Calu3 (cell line): ENCODE data around the gene GPAM. TPM values are rescaled to one million over a fixed set of nuclear protein-coding genes. Genes with fewer than 3 reads are reported as not detected.
A peak's percentile ranks its signal among the peaks of the same experiment; 100 is the strongest.

Experiments used
- Bru-seq: library from RNA; stranded (reverse); fragments of 400-500 nt; gene quantifications from one replicate; lab custom pipeline; 2021; lab: Mats Ljungman, UMichigan
- BruChase-seq, 2 experiments: library from RNA; stranded (reverse); fragments of 400-500 nt; gene quantifications; one replicate each; lab custom pipeline; 2021; lab: Mats Ljungman, UMichigan
- BruUV-seq: library from RNA; stranded (reverse); fragments of 400-500 nt; replicated peaks from 2 replicates; lab custom pipeline; 2021; lab: Mats Ljungman, UMichigan
- CTCF ChIA-PET: fragments of 300-600 bp; sonication (Branson Sonifier 250); formaldehyde crosslinking; loops from one replicate; lab custom pipeline; 2022; ENCODE audit warnings: antibody characterized with exemption; lab: Charles Lee
- DNase-seq: peaks from one replicate; pipeline ENCODE4 v3.0.0; 2022
- H3K27ac Mint-ChIP-seq: one replicate; pipeline ENCODE4 v1.8.0; 2022; ENCODE audit warnings: mixed read lengths; ENCODE audit not compliant: unreplicated experiment
- H3K27me3 Mint-ChIP-seq: one replicate; pipeline ENCODE4 v1.8.0; 2022; ENCODE audit warnings: mixed read lengths; ENCODE audit not compliant: unreplicated experiment
- H3K36me3 Mint-ChIP-seq: one replicate; pipeline ENCODE4 v1.8.0; 2022; ENCODE audit warnings: mild to moderate bottlenecking, moderate library complexity, mixed read lengths; ENCODE audit not compliant: insufficient read depth, unreplicated experiment
- H3K4me1 Mint-ChIP-seq: one replicate; pipeline ENCODE4 v1.8.0; 2022; ENCODE audit warnings: mild to moderate bottlenecking, low read depth, mixed read lengths; ENCODE audit not compliant: unreplicated experiment
- H3K4me3 Mint-ChIP-seq: one replicate; pipeline ENCODE4 v1.8.0; 2022; ENCODE audit warnings: mild to moderate bottlenecking, low read depth, moderate library complexity, mixed read lengths; ENCODE audit not compliant: unreplicated experiment
- H3K9me3 Mint-ChIP-seq: one replicate; pipeline ENCODE4 v1.8.0; 2022; ENCODE audit warnings: low read depth, mixed read lengths; ENCODE audit not compliant: unreplicated experiment
- intact Hi-C: fragments of 100-400 bp; cut with micrococcal nuclease; formaldehyde crosslinking; loops from one replicate; pipeline ENCODE4 v1.10.0; 2022; ENCODE audit not compliant: unreplicated experiment
- long read RNA-seq: library from polyadenylated mRNA; stranded (forward); transcript quantifications from one replicate; pipeline ENCODE4 v2.0.0, GENCODE V29; 2022
- total RNA-seq: library from RNA; stranded (reverse); gene quantifications from 2 replicates; pipeline ENCODE4 v1.2.3, GENCODE V29; 2022
- TF ChIP-seq, protein P1 (sequence below): fragments of 200-600 bp; IDR thresholded peaks from one replicate; pipeline ENCODE4 v1.8.0; 2022; ENCODE audit warnings: antibody characterized with exemption; ENCODE audit not compliant: unreplicated experiment

The GPAM gene, protein sequence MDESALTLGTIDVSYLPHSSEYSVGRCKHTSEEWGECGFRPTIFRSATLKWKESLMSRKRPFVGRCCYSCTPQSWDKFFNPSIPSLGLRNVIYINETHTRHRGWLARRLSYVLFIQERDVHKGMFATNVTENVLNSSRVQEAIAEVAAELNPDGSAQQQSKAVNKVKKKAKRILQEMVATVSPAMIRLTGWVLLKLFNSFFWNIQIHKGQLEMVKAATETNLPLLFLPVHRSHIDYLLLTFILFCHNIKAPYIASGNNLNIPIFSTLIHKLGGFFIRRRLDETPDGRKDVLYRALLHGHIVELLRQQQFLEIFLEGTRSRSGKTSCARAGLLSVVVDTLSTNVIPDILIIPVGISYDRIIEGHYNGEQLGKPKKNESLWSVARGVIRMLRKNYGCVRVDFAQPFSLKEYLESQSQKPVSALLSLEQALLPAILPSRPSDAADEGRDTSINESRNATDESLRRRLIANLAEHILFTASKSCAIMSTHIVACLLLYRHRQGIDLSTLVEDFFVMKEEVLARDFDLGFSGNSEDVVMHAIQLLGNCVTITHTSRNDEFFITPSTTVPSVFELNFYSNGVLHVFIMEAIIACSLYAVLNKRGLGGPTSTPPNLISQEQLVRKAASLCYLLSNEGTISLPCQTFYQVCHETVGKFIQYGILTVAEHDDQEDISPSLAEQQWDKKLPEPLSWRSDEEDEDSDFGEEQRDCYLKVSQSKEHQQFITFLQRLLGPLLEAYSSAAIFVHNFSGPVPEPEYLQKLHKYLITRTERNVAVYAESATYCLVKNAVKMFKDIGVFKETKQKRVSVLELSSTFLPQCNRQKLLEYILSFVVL
- total RNA-seq, result 6.5 and 7.5 TPM in 2 replicates
- percentile 55 among the genes with signal in this experiment for Bru-seq, nascent RNA
- percentile 59 among the genes with signal in this experiment for BruChase-seq, experiment 1, labeled RNA remaining after a 6-hour chase
- BruChase-seq, experiment 2, labeled RNA remaining after a 2-hour chase, result percentile 52 among the genes with signal in this experiment
- long read RNA-seq, full-length matches to known transcripts, result 1 of 5 reads
- long read RNA-seq, partial matches to known transcripts, result 2 of 5 reads
- long read RNA-seq, other reads (novel, unspliced or antisense), result 2 of 5 reads

DNA sequence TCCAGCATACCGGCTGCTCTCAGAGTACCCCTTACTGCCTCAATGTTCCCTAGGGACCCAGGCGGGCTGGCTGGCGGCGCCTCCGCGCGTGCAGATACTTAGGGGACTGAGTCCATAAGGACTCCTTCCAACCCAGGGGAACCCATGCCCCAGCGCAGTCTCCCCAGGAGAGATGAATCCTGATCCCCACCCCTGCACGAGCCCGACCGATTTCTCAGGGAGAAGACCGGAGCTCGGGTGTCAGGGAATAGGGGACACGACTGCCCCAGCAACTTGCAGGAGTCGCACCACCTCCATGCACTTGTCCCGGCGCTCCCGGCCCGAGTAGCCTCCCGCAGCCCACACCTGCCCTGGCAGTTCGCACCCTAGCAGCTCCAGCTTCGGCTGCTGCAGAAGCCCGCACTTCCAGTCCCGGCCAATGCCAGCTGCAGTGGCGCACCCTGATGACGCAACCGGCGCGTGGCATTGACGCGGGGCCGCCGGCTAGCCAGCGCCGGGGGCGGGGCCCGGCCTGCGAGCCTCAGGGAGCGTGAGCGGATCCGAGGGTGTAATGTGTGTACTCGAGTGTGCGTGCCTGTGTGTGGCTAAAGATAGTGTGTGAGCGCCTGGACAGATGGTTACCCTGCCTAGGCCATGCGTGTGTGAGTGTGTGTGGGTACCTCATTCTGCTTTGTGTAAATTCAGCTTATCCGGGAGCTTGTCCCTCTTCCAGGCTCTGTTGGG lies at the start of gene GPAM:
Gene GPAM (minus strand): TSS at position 437 of the 723 bp plus-strand sequence. CDS start 1,981 bp downstream, outside the sequence.
- no peaks in the 10 kb centered on the region for H3K27me3 Mint-ChIP-seq
- H3K27ac Mint-ChIP-seq, result peak within 1 kb of the TSS; percentile 93
- peak within 1 kb of the TSS; percentile 97 for H3K4me3 Mint-ChIP-seq
- no TSS peak for BruUV-seq
- peaks cover 4% of the 10 kb centered on the region for H3K9me3 Mint-ChIP-seq
- H3K4me1 Mint-ChIP-seq, result peaks cover 10% of the 10 kb centered on the region
- DNase-seq, result peak; percentile 95
- CTCF ChIA-PET, result no interaction called here
- H3K36me3 Mint-ChIP-seq, result peaks cover 16% of the 10 kb centered on the region
- TF ChIP-seq, protein P1, sequence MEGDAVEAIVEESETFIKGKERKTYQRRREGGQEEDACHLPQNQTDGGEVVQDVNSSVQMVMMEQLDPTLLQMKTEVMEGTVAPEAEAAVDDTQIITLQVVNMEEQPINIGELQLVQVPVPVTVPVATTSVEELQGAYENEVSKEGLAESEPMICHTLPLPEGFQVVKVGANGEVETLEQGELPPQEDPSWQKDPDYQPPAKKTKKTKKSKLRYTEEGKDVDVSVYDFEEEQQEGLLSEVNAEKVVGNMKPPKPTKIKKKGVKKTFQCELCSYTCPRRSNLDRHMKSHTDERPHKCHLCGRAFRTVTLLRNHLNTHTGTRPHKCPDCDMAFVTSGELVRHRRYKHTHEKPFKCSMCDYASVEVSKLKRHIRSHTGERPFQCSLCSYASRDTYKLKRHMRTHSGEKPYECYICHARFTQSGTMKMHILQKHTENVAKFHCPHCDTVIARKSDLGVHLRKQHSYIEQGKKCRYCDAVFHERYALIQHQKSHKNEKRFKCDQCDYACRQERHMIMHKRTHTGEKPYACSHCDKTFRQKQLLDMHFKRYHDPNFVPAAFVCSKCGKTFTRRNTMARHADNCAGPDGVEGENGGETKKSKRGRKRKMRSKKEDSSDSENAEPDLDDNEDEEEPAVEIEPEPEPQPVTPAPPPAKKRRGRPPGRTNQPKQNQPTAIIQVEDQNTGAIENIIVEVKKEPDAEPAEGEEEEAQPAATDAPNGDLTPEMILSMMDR, result no peak
- intact Hi-C loops, result loop anchor here (5.0 kb wide), 2 partner anchors 124 to 254 kb away; no protein-coding TSS in a partner anchor

DNA sequence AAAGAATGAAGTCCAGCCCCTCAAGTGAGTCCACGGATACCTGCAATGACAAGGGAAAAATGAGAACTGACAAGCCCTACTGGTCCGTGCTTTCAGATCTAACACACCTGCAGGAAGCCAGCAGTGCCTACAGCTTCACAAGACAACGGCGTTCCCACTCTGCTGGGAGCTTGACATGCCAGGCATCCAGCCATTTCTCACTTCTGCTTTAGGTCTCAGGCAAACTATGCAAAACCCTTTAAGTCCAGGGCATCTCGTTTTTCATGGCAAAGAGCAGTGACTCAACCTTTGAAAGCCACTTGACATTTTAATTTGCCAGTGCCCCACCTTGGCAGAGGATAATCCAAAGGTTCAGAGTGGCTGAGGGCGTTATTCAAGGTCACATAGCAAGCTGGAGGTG lies 49.1 kb upstream of the GPAM start:
- TF ChIP-seq, protein P1, result no peak
- no peaks in the 10 kb centered on the region for H3K9me3 Mint-ChIP-seq
- H3K27me3 Mint-ChIP-seq, result peaks cover 33% of the 10 kb centered on the region
- BruUV-seq, result no TSS peak
- peaks cover 8% of the 10 kb centered on the region for H3K4me1 Mint-ChIP-seq
- H3K27ac Mint-ChIP-seq, result no peak overlapping the region
- no peak for DNase-seq
- H3K36me3 Mint-ChIP-seq, result no peaks in the 10 kb centered on the region
- CTCF ChIA-PET, result interaction anchor here (0.6 kb wide), 1 partner anchor 95 kb away, joined by 3 read pairs; no protein-coding TSS in a partner anchor
- H3K4me3 Mint-ChIP-seq, result no peak overlapping the region
- intact Hi-C loops, result no loop called here

DNA sequence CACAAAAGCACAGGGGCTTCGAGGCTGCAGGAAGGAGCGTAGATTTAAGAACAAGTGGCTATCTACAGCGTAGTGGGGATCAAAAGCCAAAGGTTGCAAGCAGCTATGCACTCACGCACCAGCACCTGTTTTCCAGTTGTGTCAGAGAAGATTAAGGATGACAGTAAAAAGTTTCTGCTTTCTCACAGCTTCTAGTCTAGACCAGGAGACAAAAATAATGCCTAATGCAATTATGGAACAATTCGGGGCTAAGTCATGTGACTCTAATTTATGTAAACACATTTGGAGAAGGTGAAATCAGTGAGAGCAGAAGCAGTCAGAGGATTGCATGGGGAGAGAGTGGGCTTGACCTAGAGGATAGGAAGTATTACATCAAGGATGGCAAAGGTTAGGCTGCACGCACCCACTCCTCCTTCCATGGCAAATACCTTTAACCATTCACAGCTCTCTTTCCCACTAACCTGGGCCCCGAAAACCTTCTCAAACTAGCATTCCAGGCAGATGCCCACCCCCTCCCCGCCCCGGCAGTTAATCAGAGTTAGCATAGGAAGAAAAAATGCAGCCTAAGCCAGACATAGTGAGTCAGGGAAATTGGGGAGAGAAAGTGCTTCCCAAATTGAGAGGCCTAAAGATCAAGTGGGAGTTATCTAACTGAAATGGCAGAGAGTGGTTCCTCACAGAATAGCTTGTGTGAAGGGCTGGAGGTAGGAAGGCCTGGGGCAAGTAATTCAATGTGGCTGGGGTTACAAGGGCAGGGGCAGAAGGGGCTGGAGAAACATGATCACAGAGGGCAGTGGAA lies 48.2 kb upstream of the GPAM start:
- BruUV-seq, result no TSS peak
- CTCF ChIA-PET, result no interaction called here
- H3K36me3 Mint-ChIP-seq, result no peaks in the 10 kb centered on the region
- no peaks in the 10 kb centered on the region for H3K9me3 Mint-ChIP-seq
- H3K27ac Mint-ChIP-seq, result no peak overlapping the region
- H3K4me3 Mint-ChIP-seq, result no peak overlapping the region
- DNase-seq, result no peak
- H3K4me1 Mint-ChIP-seq, result peaks cover 8% of the 10 kb centered on the region
- TF ChIP-seq, protein P1, result no peak
- intact Hi-C loops, result no loop called here
- H3K27me3 Mint-ChIP-seq, result peaks cover 34% of the 10 kb centered on the region
